Measurements from ENCODE around the gene DNAI7.

Gene DNAI7

DNA sequence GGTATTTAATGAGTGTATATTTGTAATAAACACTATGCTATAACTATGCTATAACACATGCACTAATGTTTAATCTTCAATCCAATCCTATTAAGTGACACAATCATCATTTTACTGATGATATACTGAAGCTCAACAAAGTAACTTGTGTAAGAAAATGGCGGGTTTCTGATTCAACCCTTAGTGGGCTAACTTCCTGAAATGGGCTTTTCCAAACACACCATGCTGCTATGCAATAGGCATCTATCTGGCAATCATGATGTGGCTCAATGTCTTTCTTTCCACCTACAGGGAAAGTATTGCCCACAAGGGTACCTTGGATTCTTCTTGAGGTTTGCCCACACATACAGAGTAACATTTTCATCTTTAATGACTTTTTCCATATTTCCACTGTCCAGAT is 48.3 kb downstream of the DNAI7 start:
- DNase-seq (ENCODE audit: low read depth): no peak
- no peak overlapping the region for H3K4me3 ChIP-seq (ENCODE audit: low read length)
- TF ChIP-seq CTCF (conservative IDR thresholded peaks at IDR 0.05; ENCODE audit: low read length): no peak

DNA sequence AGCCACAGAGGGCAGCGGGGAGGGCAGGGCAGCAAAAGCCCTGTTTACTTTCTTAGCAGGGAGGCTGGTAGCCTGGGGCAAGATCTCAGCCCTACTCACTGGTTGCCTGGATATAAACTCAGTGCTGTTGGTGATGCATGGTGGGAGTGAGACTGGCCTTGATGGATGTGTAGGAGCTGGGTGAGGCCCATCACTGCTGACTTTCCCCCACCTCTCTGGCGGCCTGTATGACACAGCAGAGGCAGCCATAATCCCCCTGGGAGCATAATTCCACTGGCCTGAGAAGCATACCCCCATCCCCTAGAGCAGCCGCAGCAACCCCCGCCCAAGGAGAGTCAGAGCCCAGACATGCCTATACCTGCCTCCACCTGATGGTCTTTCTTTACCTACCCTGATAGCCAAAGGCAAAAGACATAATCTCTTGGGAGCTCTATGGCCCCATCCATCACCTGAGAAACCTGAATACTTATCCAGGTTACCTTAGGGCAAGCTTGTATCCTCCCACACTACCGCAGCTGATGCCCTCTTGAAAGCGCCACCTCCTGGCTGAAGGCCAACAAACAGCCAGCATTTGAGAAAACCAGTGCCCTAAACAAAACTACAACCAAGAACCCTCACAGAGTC is 59.3 kb downstream of the DNAI7 start:
- TF ChIP-seq CTCF (conservative IDR thresholded peaks at IDR 0.05; ENCODE audit: low read length): no peak
- H3K4me3 ChIP-seq (ENCODE audit: low read length): no peak overlapping the region
- DNase-seq (ENCODE audit: low read depth): no peak

- H3K4me3 ChIP-seq (ENCODE audit: low read length): no peak overlapping the region
- DNase-seq (ENCODE audit: low read depth): no peak
- no peak for TF ChIP-seq CTCF (conservative IDR thresholded peaks at IDR 0.05; ENCODE audit: low read length)
Measured at GRCh38 chr12:25131270-25131669, 63.7 kb downstream of the DNAI7 start.

DNA sequence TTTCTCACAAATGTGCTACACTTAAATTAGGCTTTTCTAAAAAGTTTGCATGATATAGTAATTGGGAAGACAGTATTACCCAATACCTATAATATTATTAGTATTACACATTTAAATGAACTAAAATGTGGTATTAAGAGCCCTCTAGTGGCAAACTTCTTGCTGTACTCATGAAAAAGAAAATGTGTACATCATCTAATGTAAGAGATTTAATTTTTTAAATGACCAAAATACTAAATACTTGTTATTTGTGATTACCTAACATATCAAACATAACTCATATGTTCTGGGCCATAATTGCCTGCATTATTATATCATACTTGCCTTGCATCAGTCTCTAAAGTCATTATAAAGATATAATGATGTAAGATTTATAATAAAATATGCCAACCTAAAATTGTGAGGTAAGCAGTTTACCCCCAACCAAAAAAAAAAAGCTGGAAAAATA is 64.2 kb downstream of the DNAI7 start:
- no peak overlapping the region for H3K4me3 ChIP-seq (ENCODE audit: low read length)
- TF ChIP-seq CTCF (conservative IDR thresholded peaks at IDR 0.05; ENCODE audit: low read length): peak; percentile 71
- DNase-seq (ENCODE audit: low read depth): peak; percentile 57

- TF ChIP-seq CTCF (conservative IDR thresholded peaks at IDR 0.05; ENCODE audit: low read length): no peak
Measured at GRCh38 chr12:25126746-25127145, 68.2 kb downstream of the DNAI7 start.

DNA sequence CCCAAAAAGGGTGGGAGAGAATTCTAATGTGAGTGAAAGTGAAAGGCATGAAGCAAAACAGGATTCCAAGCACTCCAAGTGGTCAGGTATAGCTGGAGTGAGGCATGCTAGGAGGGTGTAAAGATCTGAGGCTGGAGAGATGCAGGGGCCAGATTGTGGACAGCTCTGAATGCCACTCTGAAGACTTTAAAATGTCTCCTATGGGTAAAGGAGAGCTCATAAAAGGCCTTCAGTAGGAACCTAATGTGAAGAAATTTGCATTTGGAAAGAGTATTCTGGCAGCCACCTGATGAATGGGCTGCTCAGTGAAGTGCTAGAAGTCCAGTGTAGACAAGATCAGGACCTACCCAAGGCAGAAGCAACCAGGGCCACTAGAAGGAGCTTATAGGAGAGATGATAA is 68.9 kb downstream of the DNAI7 start:
- no peak for TF ChIP-seq CTCF (conservative IDR thresholded peaks at IDR 0.05; ENCODE audit: low read length)
- H3K4me3 ChIP-seq (ENCODE audit: low read length): no peak overlapping the region
- no peak for DNase-seq (ENCODE audit: low read depth)

More at GRCh38 chr12:25126746-25127145, 68.2 kb downstream of the DNAI7 start:
- H3K4me3 ChIP-seq (ENCODE audit: low read length): no peak overlapping the region
- DNase-seq (ENCODE audit: low read depth): no peak

DNA sequence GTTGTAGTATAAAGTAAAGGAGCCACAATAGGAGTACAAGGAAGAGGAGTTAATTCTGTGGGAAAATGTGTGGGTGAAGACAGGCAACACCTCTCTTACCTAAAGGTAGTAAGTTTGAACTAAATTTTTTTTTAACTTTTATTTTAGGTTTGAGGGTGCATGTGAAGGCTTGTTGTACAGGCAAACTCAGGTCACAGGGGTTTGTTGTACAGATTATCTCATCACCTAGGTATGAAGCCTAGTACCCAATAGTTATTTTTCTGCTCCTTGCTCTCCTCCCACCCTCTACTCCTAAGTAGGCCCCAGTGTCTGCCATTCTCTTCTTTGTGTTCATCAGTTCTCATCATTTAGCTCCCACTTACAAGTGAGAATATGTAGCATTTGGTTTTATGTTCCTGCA is 70.5 kb downstream of the DNAI7 start:
- no peak for TF ChIP-seq CTCF (conservative IDR thresholded peaks at IDR 0.05; ENCODE audit: low read length)
- H3K4me3 ChIP-seq (ENCODE audit: low read length): no peak overlapping the region
- DNase-seq (ENCODE audit: low read depth): no peak

Measured in AG10803 (cell line).